ENCODE results near the gene ABHD4. TPM values are rescaled to one million over a fixed set of nuclear protein-coding genes. Genes with fewer than 3 reads are reported as not detected.

Gene ABHD4
- total RNA-seq, 1 donor from 2014 or later: 5.4 TPM

- no peak for DNase-seq (ENCODE audit: low read depth in 2 of 2)
Observed at GRCh38 chr14:22658946-22659345, 60.8 kb downstream of the ABHD4 start.

GRCh38 chr14:22660654-22661053 lies 62.6 kb downstream of the ABHD4 start:
- no peak for DNase-seq (ENCODE audit: low read depth in 2 of 2)

Other genes starting within 250 kb of the ABHD4 start
- gene DAD1, start 9.1 kb upstream of the ABHD4 start, total RNA-seq: 301 and 362 TPM in 2 replicates
- gene OR6J1, start 46.1 kb downstream of the ABHD4 start, total RNA-seq: not detected in 2 replicates
- 50.6 and 75.4 TPM in 2 replicates for gene OXA1L, start 168.4 kb downstream of the ABHD4 start, total RNA-seq
- 1.9 and 7.8 TPM in 2 replicates for gene SLC7A7, start 217.1 kb downstream of the ABHD4 start, total RNA-seq
- gene MRPL52, start 231.6 kb downstream of the ABHD4 start, total RNA-seq: 31.1 and 41.2 TPM in 2 replicates
- gene MMP14, start 238.3 kb downstream of the ABHD4 start, total RNA-seq: 74.8 and 81.0 TPM in 2 replicates